Measurements from ENCODE around the gene THSD7A. TPM values are rescaled to one million over a fixed set of nuclear protein-coding genes. Genes with fewer than 3 reads are reported as not detected.

The THSD7A gene
- total RNA-seq, result not detected in 2 replicates

- intact Hi-C loops (cut with micrococcal nuclease), result loop anchor here (10.0 kb wide), 1 partner anchor 663 kb away; no protein-coding TSS in a partner anchor
Observed at GRCh38 chr7:11831736-11832495, at the start of gene THSD7A. THSD7A (minus strand) TSS chr7:11832198; CDS start chr7:11831946, 252 bp downstream.

- intact Hi-C loops (cut with micrococcal nuclease), result no loop called here
Observed at GRCh38 chr7:11881680-11882079, 49.7 kb upstream of the THSD7A start.

- intact Hi-C loops (cut with micrococcal nuclease), result no loop called here
Observed at GRCh38 chr7:11875635-11876034, 43.6 kb upstream of the THSD7A start.

- intact Hi-C loops (cut with micrococcal nuclease), result no loop called here
Observed at GRCh38 chr7:11865671-11866070, 33.7 kb upstream of the THSD7A start.

- intact Hi-C loops (cut with micrococcal nuclease), result no loop called here
Observed at GRCh38 chr7:11858622-11859302, 26.8 kb upstream of the THSD7A start.

GRCh38 chr7:11858026-11858425 lies 26.0 kb upstream of the THSD7A start:
- intact Hi-C loops (cut with micrococcal nuclease), result no loop called here

GRCh38 chr7:11848251-11848650 lies 16.3 kb upstream of the THSD7A start:
- intact Hi-C loops (cut with micrococcal nuclease), result no loop called here

GRCh38 chr7:11847336-11847735 lies 15.3 kb upstream of the THSD7A start:
- intact Hi-C loops (cut with micrococcal nuclease), result no loop called here

GRCh38 chr7:11846361-11846955 lies 14.5 kb upstream of the THSD7A start:
- intact Hi-C loops (cut with micrococcal nuclease), result no loop called here

GRCh38 chr7:11843113-11843765 lies 11.2 kb upstream of the THSD7A start:
- intact Hi-C loops (cut with micrococcal nuclease), result no loop called here

GRCh38 chr7:11841657-11842056 lies 9.7 kb upstream of the THSD7A start:
- intact Hi-C loops (cut with micrococcal nuclease), result no loop called here

- intact Hi-C loops (cut with micrococcal nuclease), result loop anchor here (10.0 kb wide), 1 partner anchor 660 kb away; no protein-coding TSS in a partner anchor
Observed at GRCh38 chr7:11835260-11835659, 3.3 kb upstream of the THSD7A start.

GRCh38 chr7:11833431-11833830 lies 1.4 kb upstream of the THSD7A start:
- intact Hi-C loops (cut with micrococcal nuclease), result loop anchor here (10.0 kb wide), 1 partner anchor 661 kb away; no protein-coding TSS in a partner anchor

- intact Hi-C loops (cut with micrococcal nuclease), result loop anchor here (10.0 kb wide), 1 partner anchor 664 kb away; no protein-coding TSS in a partner anchor
Observed at GRCh38 chr7:11831156-11831735, 752 bp downstream of the THSD7A start.

GRCh38 chr7:11830582-11831155 lies 1.3 kb downstream of the THSD7A start:
- intact Hi-C loops (cut with micrococcal nuclease), result loop anchor here (10.0 kb wide), 1 partner anchor 664 kb away; no protein-coding TSS in a partner anchor

GRCh38 chr7:11829954-11830353 lies 2.0 kb downstream of the THSD7A start:
- intact Hi-C loops (cut with micrococcal nuclease), result loop anchor here (10.0 kb wide), 1 partner anchor 665 kb away; no protein-coding TSS in a partner anchor

GRCh38 chr7:11819947-11820346 lies 12.1 kb downstream of the THSD7A start:
- intact Hi-C loops (cut with micrococcal nuclease), result no loop called here

GRCh38 chr7:11819271-11819670 lies 12.7 kb downstream of the THSD7A start:
- intact Hi-C loops (cut with micrococcal nuclease), result no loop called here

GRCh38 chr7:11818281-11818680 lies 13.7 kb downstream of the THSD7A start:
- intact Hi-C loops (cut with micrococcal nuclease), result no loop called here

GRCh38 chr7:11817111-11817740 lies 14.8 kb downstream of the THSD7A start:
- intact Hi-C loops (cut with micrococcal nuclease), result no loop called here

Data from T-helper 2 cell treated with Interferon-gamma antibody and Interleukin-4, amounts not matched to agents 100 ng/mL and 5 ng/mL, for 36 hours (primary cell).